Parathyroid adenoma (tissue), 2 donors: ENCODE data around the gene RIMS1.

Source experiments
- H2AFZ ChIP-seq: fragments of 300-600 bp; sonication (generic); one replicate; pipeline ENCODE4 v1.7.0; 2017; ENCODE audit warnings: antibody characterized with exemption, mild to moderate bottlenecking
- H3K27ac ChIP-seq: fragments of 300-600 bp; sonication (generic); one replicate; pipeline ENCODE4 v1.7.0; 2017
- H3K27me3 ChIP-seq: fragments of 300-600 bp; sonication (generic); one replicate; pipeline ENCODE4 v1.7.0; 2017; ENCODE audit warnings: low read length; ENCODE audit not compliant: control insufficient read depth, insufficient read depth
- H3K36me3 ChIP-seq: fragments of 300-600 bp; sonication (generic); one replicate; pipeline ENCODE4 v1.7.0; 2017; ENCODE audit warnings: low read length; ENCODE audit not compliant: control insufficient read depth, insufficient read depth
- H3K4me1 ChIP-seq: fragments of 300-600 bp; sonication (generic); one replicate; pipeline ENCODE4 v1.7.0; 2017; ENCODE audit warnings: control low read depth
- H3K4me2 ChIP-seq: fragments of 300-600 bp; sonication (generic); one replicate; pipeline ENCODE4 v1.7.0; 2017; ENCODE audit warnings: low read length
- H3K4me3 ChIP-seq: fragments of 300-600 bp; sonication (generic); one replicate; pipeline ENCODE4 v1.7.0; 2017; ENCODE audit warnings: low read depth, low read length
- H3K79me2 ChIP-seq: fragments of 300-600 bp; sonication (generic); one replicate; pipeline ENCODE4 v1.7.0; 2017; ENCODE audit warnings: control low read depth
- H3K9ac ChIP-seq: fragments of 300-600 bp; sonication (generic); one replicate; pipeline ENCODE4 v1.7.0; 2017; ENCODE audit warnings: mild to moderate bottlenecking
- H3K9me3 ChIP-seq: fragments of 300-600 bp; sonication (generic); one replicate; pipeline ENCODE4 v1.7.0; 2017; ENCODE audit warnings: low read length; ENCODE audit not compliant: control insufficient read depth
- TF ChIP-seq, protein P1 (sequence below): fragments of 300-600 bp; sonication (generic); IDR thresholded peaks from one replicate; pipeline ENCODE4 v1.7.0; 2017; ENCODE audit warnings: antibody characterized with exemption, mild to moderate bottlenecking
- donor health status: primary hyperparathyroidism.

RIMS1 gene

DNA sequence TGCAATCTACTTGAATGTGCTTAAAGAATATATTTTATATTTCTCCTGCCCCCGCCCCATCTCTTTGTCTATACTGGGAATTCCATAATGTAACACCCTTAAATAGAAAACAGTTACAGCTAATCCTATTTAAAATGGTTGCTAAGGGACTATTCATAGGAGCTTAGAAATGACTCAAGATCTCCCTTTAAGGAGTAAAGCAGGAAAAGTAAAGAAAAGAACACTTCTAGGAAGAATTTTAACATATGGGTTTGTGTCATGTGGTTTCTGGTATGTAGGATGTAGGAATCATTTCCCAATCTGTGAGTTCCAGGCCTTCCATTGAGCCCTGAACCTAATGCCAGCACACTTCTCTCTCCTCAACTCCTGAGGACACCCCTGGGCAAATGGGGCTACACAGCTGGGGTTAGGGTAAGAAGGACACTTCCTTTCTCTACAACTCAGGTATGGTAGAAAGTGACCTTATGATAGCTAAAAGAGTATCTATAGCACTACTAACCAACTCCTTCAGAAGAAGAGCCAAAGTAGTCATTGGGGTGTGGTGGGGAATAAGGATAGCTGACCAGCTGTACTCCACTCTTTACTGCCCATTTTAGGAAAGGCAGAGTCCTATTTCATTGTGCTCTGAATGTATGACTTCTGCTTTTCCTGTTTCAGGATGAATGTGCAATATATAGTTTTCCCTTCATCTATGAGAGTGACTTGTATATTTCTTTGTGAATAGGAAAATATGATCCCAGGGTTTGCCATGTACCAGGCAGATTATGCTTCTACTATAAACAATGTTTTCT, 27.3 kb downstream of the RIMS1 start:
- Histone ChIP-seq H3K9me3 (no peaks in the 10 kb centered on the region), H3K79me2 (no peaks in the 10 kb centered on the region), H3K27ac (no peak overlapping the region), H2AFZ (no peak overlapping the region), H3K9ac (no peak overlapping the region), H3K4me1 (no peaks in the 10 kb centered on the region), H3K4me3 (no peak overlapping the region), H3K36me3 (no peaks in the 10 kb centered on the region), H3K4me2 (no peak overlapping the region), H3K27me3 (no peaks in the 10 kb centered on the region)
- TF ChIP-seq, protein P1, sequence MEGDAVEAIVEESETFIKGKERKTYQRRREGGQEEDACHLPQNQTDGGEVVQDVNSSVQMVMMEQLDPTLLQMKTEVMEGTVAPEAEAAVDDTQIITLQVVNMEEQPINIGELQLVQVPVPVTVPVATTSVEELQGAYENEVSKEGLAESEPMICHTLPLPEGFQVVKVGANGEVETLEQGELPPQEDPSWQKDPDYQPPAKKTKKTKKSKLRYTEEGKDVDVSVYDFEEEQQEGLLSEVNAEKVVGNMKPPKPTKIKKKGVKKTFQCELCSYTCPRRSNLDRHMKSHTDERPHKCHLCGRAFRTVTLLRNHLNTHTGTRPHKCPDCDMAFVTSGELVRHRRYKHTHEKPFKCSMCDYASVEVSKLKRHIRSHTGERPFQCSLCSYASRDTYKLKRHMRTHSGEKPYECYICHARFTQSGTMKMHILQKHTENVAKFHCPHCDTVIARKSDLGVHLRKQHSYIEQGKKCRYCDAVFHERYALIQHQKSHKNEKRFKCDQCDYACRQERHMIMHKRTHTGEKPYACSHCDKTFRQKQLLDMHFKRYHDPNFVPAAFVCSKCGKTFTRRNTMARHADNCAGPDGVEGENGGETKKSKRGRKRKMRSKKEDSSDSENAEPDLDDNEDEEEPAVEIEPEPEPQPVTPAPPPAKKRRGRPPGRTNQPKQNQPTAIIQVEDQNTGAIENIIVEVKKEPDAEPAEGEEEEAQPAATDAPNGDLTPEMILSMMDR, result no peak

DNA sequence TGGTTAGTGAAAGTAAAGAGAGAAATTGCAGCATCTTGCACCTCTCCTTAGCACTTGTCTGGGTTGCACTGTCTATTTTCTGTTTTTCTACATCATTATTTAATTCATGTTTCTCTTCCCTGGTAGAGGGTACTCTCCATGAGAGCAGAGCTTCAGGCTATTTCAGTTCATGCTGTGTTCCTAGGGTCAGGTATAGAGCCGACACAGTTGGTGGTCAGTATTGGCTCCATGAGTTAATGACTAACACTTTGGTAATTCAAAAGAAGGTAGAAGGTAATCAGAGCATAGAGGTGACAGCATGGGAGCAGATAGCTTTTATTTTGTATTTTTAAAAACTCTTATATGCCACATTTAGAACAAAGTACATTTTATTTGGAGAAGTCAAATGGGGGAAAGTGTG, 42.7 kb downstream of the RIMS1 start:
- TF ChIP-seq, protein P1, result no peak
- no peak overlapping the region for H3K4me2 ChIP-seq
- no peaks in the 10 kb centered on the region for H3K4me1 ChIP-seq
- no peaks in the 10 kb centered on the region for H3K79me2 ChIP-seq
- no peaks in the 10 kb centered on the region for H3K9me3 ChIP-seq
- H3K27me3 ChIP-seq, result no peaks in the 10 kb centered on the region
- H3K36me3 ChIP-seq, result no peaks in the 10 kb centered on the region
- H3K9ac ChIP-seq, result no peak overlapping the region
- H3K4me3 ChIP-seq, result no peak overlapping the region
- H3K27ac ChIP-seq, result no peak overlapping the region
- no peak overlapping the region for H2AFZ ChIP-seq

DNA sequence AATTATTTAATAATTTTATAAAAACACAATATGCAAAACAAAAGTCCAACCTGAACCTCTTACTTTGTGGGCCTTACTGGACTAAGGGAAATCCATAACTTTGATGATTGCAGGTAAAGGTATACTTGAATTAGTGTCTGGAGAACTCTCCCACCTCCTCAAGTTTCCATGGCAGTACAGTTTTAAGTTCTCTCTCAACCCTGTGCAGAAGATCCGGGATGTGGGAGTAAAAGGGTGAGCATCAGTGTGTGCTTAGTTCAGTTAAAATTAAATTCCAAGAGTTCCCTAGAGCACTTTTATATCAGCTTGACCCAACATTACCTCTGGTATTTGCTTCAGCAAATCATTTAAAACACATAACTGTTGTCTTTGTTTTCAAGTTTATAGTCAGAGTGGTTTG, 47.5 kb downstream of the RIMS1 start:
- H3K36me3 ChIP-seq, result no peaks in the 10 kb centered on the region
- no peak overlapping the region for H2AFZ ChIP-seq
- H3K79me2 ChIP-seq, result no peaks in the 10 kb centered on the region
- H3K27ac ChIP-seq, result no peak overlapping the region
- TF ChIP-seq, protein P1, result no peak
- no peak overlapping the region for H3K4me3 ChIP-seq
- no peaks in the 10 kb centered on the region for H3K4me1 ChIP-seq
- H3K9ac ChIP-seq, result no peak overlapping the region
- no peaks in the 10 kb centered on the region for H3K9me3 ChIP-seq
- H3K27me3 ChIP-seq, result no peaks in the 10 kb centered on the region
- H3K4me2 ChIP-seq, result no peak overlapping the region

DNA sequence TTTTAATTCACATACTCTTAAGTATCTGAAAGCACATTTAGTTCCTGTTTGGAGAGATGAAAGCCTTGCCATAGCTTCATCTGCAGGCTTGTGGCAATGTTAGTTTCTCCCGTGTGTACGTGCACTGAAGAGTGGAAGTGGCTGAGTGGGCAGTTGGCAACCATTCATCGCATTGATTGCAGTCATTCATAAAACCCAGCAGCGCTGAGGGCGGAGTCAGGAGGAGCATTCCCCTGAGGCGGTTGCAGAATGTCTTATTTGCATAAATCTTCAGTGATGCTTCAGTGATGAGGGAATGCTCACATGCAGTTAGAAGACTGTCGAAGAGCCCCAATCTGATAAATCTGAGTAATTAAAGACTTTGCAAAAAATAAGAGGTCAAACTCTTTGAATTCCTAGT, 79.1 kb downstream of the RIMS1 start:
- Histone ChIP-seq H3K4me2 (no peak overlapping the region), H3K4me3 (no peak overlapping the region), H3K79me2 (no peaks in the 10 kb centered on the region), H3K4me1 (no peaks in the 10 kb centered on the region), H3K36me3 (no peaks in the 10 kb centered on the region), H3K27ac (no peak overlapping the region), H3K9me3 (no peaks in the 10 kb centered on the region), H3K9ac (no peak overlapping the region), H2AFZ (no peak overlapping the region), H3K27me3 (no peaks in the 10 kb centered on the region)
- TF ChIP-seq, protein P1, result no peak

DNA sequence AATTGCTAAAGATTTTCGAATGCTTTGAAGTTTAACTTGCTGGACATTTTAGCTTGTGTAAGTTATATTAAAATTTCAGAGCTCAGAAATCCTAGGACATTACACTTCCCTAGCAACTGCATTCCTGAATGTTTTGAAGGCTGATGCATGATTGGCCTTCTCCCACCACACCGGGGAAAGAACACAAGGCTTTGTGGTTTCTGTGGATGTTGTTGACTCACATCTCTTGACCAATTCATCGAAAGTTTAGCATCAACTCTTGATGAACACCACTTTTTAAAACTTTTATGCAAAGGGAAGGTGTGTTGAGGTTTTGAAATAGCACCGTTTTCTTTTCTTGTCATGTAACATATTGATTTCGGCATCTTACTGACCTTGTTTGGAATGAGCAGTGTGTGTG, 81.1 kb downstream of the RIMS1 start:
- TF ChIP-seq, protein P1, result no peak

More for the DNA sequence above, 81.1 kb downstream of the RIMS1 start:
- H3K27me3 ChIP-seq, result no peaks in the 10 kb centered on the region
- no peaks in the 10 kb centered on the region for H3K9me3 ChIP-seq
- no peak overlapping the region for H3K4me3 ChIP-seq
- H3K27ac ChIP-seq, result no peak overlapping the region
- no peaks in the 10 kb centered on the region for H3K36me3 ChIP-seq
- no peak overlapping the region for H2AFZ ChIP-seq
- H3K79me2 ChIP-seq, result no peaks in the 10 kb centered on the region
- no peak overlapping the region for H3K4me2 ChIP-seq
- H3K4me1 ChIP-seq, result no peaks in the 10 kb centered on the region
- no peak overlapping the region for H3K9ac ChIP-seq
